ENCODE data around the gene SLC25A13.

Gene SLC25A13

DNA sequence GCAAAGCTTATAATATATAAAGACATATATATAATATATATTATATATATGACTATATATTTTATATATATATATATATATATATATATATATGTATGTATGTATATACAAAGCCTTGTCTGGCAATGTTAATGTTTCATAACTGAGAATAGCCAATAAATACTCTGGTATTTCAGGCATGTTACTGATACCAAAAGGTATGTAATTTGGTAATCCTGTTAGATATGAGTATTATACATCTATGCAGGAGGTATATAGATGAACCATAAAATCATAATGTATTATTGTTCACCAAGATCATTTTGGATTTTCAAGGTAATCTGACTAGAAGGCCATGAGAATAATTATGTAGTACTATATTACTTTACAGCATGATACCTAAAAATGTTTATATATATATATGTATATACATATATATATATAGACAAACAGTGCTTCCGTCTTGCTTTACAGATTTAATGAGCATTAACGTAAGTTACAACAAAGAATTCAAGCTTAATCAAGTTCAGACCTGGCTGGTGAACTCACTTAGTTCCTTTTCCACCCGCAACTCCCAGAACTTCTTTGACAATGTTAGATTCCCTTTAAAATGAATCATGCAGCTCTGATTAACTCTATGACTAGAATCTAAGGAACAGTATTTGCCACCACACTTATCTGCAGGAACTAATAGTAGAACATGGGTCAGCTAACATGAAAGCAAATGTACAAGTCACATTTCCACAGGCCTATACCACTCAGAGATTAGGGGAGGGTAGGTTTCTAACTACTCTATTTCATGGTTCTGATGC is 82.7 kb downstream of the SLC25A13 start:
- no peak for DNase-seq

- no peak for DNase-seq
Measured at GRCh38 chr7:96238474-96238873, 83.4 kb downstream of the SLC25A13 start.

DNA sequence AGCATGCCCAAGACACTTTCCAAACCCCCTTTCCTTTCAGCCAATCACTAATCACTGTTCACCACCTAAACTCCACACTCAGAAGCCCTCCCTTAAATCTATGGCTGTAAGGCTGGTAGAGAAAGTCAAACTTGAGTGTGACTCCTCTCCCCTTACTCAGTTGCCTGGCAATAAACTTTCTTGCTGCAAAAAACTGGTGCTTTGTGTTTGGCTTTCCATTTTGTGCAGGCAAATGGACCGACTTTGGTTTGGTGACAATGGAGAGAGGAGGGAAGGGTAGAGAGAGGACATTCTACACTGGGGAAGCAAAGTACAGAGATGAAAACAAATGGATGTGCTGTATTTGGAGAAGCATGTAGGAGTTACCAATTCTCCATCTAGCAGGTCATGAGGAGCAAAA is 84.9 kb downstream of the SLC25A13 start:
- no peak for DNase-seq

DNA sequence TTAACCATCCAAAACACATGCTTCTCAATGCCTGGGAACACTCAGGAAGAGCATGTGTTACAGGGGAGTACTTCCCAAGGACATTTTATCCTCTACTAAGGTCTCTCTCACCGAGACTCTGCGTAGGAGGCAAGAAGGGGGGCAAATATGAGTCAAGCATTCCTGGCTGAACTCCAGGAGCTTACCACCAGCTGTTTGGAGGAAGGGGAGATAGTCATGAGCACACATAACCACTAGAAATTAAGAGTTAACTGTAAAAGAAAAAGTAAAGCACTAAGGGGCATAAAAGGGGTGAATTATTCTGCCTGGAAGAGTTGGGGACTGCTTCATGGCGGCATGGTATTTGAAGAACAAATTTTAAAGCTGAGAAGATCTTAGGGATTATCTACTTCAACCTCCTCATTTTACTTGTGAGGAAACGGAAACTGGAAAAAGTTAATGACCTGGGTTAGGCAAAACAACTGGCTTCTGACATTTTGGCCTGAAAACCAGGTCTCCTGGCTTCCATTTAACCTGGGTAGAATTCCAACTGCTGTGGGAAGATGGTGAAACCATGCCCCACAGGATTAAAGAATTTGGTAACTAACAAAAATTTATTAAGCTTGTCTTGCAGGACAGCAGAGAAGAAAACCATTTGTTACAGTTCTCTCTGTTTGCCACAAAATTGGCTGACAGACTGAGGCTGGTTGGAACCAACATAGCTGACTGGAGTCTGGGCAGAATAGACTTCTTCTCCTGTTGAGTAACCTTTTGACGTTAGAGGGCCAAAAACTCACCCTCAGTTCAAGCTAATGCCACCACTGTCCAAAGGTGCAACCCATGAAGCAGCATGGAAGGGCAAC is 85.5 kb downstream of the SLC25A13 start:
- peak; percentile 5 for DNase-seq

GRCh38 chr7:96235281-96235680 is 86.6 kb downstream of the SLC25A13 start:
- no peak for DNase-seq

DNA sequence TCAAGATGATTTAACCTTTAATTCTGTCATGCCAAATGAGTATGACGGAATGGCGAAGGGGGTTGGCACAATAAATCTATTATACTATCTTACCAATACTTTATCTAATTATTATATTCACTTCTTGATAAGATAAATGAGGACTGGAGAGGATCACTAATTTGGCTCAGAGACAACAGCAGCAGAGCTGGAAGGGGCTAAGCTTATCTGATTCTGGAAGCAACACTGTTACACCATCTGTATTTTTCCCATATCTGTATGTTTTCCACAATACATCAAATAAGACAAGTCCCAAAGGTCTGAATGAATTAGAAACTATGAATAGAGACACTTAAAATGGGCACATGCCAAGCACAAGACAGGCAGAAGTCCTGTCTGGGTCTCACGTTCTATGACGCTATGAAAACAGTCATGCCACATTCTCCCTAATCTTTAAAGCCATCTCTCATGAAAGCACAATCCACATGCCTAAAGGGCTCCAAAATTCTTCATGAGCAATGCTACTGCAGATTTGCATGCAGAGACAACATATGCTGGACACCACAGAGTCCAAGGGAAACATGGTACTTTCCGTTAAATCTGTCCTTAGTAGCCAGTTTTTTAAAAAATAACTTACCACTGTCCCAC is 88.3 kb downstream of the SLC25A13 start:
- DNase-seq, result no peak

- DNase-seq, result no peak
Measured at GRCh38 chr7:96233084-96233483, 88.8 kb downstream of the SLC25A13 start.

DNA sequence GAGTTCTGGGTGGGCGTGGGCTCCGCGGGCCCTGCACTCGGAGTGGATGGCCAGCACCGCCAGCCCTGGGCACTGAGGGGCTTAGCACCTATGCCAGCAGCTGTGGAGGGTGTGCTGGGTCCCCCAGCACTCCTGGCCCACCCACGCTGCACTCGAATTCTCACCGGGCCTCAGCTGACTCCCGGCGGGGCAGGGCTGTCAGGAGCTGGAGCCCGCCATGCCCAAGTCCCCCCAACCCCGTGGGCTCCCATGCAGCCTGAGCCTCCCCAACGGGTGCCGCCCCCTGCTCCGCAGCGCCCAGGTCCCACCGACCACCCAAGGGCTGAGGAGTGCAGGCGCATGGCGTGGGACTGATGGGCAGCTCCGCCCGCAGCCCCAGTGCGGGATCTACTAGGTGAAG is 93.1 kb downstream of the SLC25A13 start:
- DNase-seq, result no peak

GRCh38 chr7:96225251-96225650 is 96.6 kb downstream of the SLC25A13 start:
- DNase-seq, result no peak

DNA sequence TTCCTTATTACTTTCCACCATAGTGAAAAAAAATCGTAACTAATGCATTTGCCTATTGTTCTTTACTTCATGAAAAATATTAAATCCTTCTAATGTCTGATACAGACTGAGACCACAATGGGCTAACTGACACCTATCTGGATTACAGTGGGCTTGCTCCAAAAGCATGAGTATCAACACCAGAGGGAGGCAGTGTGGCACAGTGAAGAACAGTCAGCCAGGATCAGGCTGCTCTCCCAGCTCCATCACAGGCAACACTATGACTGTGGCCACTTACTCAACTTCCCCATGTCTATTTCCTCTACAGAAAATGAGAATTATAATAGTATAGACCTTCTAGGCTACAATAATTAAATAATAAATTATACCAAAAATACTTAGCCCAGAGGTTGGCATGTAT is 97.2 kb downstream of the SLC25A13 start:
- peak; percentile 35 for DNase-seq

- no peak for DNase-seq
Measured at GRCh38 chr7:96224073-96224472, 97.8 kb downstream of the SLC25A13 start.

- no peak for DNase-seq
Measured at GRCh38 chr7:96221888-96222287, 100.0 kb downstream of the SLC25A13 start.

- peak; percentile 17 for DNase-seq
Measured at GRCh38 chr7:96219378-96220130, 102.3 kb downstream of the SLC25A13 start.

GRCh38 chr7:96218664-96219243 is 103.1 kb downstream of the SLC25A13 start:
- no peak for DNase-seq

- no peak for DNase-seq
Measured at GRCh38 chr7:96217147-96217546, 104.8 kb downstream of the SLC25A13 start.

DNA sequence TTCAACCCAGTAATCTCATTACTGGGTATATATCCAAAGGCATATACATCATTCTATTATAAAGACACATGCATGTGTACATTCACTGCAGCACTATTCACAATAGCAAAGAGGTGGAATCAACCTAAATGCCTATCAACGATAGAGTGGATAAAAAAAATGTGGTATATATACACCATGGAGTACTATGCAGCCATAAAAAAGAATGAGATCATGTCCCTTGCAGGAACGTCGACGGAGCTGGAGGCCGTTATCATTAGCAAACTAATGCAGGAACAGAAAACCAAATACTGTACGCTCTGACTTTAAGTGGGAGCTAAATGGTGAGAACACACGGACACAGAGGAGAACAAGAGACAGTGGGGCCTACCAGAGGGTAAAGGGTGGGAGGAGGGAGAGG is 105.5 kb downstream of the SLC25A13 start:
- no peak for DNase-seq

GRCh38 chr7:96212474-96212873 is 109.4 kb downstream of the SLC25A13 start:
- no peak for DNase-seq

GRCh38 chr7:96211954-96212353 is 109.9 kb downstream of the SLC25A13 start:
- DNase-seq, result no peak

GRCh38 chr7:96205665-96206064 is 116.2 kb downstream of the SLC25A13 start:
- no peak for DNase-seq

DNA sequence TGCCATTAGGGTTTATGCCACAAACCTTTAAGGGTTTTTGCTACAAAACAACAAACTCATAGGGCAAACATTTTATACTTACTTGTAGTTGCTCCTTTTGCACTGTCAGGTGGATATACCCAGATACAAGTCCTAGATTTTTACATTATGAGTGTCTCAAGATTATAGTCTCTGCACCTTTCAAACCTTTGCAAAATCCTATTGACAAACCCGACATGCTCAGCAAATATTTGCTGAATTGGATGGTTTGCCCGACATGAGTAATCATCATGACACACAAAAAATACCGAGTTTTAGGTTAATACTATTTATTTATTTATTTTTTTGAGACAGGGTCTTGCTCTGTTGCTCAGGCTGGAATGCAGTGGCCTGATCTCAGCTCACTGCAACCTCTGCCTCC is 117.3 kb downstream of the SLC25A13 start:
- no peak for DNase-seq

DNA sequence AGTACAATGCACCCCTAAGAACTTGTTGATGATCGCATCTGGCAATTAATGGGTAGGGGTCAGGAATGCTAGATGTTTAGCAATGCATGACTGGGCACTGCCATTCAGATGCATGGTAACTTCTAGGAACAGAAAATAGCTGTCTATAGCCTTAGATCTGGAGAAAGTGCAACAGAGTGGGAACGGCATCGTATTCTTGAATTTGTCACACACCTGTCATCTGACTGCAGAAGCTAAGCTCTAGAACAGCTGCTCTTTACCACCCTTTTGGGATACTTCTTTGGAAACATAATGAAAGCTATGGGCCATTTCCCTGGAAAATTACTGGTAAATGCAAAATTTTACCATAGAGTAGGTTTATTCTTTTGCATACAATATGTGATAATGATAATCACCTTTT is 118.1 kb downstream of the SLC25A13 start:
- DNase-seq, result no peak

DNA sequence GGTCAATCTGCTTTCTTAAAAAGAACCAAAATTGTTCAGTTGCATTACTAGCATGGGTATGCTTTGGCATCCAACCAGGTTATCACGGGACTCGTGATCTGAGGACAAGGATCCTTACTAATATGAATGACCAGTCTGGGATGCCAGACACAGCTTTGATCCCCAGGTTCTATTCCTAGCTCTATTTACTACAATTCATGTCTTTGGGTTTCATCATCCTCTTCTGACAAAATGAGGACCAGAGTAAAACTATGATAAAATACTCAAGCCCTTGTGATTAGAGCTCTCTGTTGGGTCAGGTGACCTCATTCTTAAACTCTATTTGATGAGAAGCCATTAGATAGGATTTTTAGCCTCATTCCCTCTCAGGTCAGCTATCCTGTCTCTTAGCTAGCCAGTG is 119.8 kb downstream of the SLC25A13 start:
- no peak for DNase-seq

DNA sequence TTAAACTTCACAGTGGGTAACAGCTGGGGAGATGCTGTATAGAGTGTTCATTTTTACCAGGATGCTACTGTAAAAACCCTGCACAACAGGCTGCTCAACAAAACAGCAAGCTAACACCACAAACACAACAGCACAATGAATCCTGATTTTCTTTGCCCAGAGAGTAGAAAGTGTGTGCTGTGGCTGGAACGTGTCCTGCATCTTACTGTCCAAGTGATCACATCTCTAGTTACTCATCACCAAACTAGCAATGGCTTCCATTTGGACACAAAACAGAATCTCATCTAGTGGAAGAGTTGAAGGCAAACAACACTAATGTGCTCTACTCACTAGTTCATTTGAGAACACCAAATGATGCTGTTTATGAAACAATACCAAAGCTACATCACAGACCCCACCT is 121.2 kb downstream of the SLC25A13 start:
- no peak for DNase-seq

Measured in suppressor macrophage treated with lipopolysaccharide for 4 hours (primary cell).